Astrocyte (in vitro differentiated cells and primary cell): ENCODE data around the gene TMEM101.

ENCODE experiments used
- EZH2 ChIP-seq: IDR thresholded peaks from 2 replicates; pipeline ENCODE4 v1.6.1; 2012; ENCODE audit warnings: mild to moderate bottlenecking, low read length, inconsistent platforms; ENCODE audit not compliant: insufficient read depth
- TF ChIP-seq, protein P1 (sequence below): IDR thresholded peaks from 2 replicates; pipeline ENCODE4 v1.5.1; 2011; ENCODE audit warnings: low read depth, mild to moderate bottlenecking, inconsistent platforms, low read length, moderate library complexity; ENCODE audit not compliant: insufficient read depth

DNA sequence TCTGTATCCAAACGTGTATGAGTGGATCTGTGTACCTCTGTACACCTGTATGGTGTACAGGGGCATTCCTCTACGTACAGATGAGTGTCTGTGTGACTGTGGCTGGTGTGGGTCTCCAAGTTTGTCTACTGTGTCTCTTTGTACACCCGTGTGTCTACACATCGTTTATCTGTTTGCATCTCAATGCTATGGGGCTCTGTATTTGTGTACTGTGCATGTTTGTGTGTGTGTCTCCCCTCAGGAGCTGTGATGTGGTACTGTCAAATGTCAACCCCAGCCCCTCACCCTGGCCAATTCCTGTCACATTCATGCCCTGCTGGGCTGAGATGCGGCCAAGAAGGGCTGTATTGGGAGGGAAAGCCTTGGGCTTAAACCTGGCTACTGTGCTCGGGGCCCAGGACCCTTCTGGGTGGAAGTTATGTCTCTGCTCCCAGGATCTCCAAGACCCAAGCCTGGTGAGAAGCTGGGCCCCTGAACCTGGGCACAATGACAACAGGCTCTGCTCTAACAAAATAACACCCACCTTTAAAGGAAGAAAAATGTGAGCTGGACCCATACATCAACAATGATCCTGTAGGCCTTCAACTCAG is 13.8 kb downstream of the TMEM101 start:
- TF ChIP-seq, protein P1, sequence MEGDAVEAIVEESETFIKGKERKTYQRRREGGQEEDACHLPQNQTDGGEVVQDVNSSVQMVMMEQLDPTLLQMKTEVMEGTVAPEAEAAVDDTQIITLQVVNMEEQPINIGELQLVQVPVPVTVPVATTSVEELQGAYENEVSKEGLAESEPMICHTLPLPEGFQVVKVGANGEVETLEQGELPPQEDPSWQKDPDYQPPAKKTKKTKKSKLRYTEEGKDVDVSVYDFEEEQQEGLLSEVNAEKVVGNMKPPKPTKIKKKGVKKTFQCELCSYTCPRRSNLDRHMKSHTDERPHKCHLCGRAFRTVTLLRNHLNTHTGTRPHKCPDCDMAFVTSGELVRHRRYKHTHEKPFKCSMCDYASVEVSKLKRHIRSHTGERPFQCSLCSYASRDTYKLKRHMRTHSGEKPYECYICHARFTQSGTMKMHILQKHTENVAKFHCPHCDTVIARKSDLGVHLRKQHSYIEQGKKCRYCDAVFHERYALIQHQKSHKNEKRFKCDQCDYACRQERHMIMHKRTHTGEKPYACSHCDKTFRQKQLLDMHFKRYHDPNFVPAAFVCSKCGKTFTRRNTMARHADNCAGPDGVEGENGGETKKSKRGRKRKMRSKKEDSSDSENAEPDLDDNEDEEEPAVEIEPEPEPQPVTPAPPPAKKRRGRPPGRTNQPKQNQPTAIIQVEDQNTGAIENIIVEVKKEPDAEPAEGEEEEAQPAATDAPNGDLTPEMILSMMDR: no peak
- TF ChIP-seq EZH2: no peak
